NCI-H2081 (cell line): ENCODE results near the gene PTS.

Experiments used
- DNase-seq, 2 experiments: peaks; one replicate each; lab custom pipeline; 2025; lab: John Stamatoyannopoulos, UW

Gene PTS

DNA sequence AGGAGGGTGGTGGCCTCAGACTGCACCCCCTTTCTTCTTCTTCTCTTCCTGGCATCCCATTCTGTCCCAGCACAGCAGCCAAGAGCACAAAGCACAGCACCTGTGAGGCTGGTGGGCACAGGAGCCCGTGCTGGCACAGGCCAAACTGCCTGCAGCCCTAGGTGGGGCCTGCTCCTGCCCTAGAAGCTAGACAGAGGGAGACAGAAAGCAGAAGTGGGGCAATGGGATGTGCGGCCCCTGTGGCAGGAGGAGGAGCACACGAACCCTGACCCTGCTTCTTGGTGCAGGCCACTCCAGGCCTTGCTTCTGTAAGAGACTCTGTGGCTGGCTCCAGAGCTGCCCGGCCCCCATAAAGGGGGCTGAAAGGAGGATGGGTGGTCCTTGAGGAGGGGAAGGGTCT, 3.9 kb upstream of the PTS start:
- no peak for DNase-seq

DNA sequence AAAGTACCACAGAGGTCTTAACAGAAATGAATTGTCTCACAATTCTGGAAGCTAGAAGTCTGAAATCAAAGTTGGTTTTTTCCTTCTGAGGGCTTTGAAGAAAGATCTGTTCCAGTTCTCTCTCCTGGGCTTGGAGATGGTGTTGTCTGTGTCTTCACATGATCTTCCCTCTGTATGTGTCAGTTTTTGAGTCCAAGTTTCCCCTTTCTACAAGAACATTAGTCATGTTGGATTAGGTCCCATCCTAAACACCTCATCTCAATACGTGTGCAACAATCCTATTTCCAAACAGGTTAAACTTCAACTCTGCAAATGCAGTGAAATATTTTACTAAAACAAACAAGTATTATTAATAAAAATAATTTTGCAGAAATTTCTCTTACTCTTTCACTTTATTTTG, 3.1 kb upstream of the PTS start:
- DNase-seq, result no peak

DNA sequence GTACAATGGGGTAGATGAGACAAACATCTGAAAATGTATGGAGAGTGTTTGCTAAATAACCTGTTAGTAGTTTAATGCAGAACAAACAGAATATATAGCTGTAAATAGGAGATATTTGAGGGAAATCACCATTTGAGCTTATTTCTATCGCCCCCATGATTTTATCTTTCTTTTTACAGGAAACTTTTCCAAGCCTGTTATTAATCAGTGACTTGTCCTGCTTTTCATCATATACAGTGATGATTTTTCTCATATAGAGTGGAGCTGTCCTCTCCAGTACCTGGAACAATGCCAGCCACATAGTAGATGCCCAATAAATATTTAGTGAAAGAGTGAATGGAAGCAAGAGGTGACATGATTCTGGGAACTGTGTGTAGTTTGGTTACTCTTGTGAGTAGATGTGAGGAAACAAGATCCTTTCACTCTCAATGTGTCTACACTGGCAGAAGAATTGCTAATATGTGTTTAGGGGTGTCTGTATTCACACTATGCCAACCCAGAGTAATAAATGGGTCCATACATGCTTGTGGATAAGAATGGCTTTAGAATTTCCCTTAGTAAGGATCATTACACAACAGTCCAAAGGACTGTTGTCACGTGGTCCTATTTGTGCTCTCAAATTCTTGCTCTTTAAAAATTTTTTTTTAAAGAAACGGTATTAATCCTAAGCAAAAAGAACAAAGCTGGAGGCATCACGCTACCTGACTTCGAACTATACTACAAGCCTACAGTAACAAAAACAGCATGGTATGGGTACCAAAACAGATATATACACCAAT, 2.3 kb upstream of the PTS start:
- no peak for DNase-seq

DNA sequence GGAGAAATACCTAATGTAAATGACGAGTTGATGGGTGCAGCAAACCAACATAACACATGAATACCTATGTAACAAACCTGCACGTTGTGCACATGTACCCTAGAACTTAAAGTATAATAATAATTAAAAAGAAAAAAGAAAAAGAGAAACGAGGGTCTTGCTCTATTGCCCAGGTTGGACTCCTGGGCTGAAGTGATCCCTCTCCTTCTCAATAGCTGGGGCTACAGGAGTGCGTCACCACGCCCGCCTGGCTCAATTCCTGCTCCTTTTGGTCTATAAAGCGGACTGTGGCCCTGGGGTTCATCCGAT, 521 bp upstream of the PTS start:
- no peak for DNase-seq

DNA sequence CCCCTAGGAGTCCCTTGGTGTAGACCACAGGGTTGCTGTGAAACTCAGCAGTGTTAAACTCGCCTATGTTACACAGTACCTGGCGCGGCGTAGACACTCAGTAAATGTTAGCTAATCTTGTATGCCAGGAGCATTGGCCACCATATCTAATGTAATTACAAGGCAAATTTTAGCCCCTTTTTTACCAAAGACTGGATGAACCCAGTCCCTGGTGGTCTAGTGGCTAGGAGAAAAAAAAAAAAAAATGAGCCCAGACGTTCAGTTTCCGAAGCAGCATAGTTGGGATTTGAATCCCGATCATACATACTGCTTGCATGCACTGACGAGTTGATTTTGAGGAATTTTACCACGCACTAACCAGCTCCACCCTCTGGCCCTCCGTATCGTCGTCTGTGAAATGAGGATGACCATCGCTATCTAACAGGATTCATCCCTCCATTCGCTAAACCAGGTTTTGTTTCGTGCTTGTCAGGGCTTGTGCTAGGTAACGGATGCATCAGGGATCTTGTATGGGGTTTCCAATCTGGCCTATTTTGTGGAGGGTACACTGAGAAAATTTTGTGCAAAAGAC, 688 bp downstream of the PTS start:
- DNase-seq, result no peak

DNA sequence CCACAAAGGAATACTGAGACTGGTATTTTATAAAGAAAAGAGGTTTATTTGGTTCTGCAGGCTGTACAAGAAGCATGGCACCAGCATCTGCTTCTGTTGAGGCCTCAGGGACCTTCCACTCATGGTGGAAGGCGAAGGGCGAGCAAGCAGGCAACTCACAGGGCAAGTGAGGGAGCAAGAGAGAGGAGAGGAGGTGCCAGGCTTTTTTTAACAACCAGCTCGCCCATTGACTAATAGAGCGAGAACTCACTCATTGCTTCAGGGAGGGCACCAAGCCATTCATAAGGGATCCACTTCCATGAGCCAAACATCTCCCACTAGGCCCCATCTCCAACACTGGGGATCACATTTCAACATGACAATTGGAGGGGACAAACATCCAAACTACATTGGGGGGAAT, 1.2 kb downstream of the PTS start:
- DNase-seq, result no peak

DNA sequence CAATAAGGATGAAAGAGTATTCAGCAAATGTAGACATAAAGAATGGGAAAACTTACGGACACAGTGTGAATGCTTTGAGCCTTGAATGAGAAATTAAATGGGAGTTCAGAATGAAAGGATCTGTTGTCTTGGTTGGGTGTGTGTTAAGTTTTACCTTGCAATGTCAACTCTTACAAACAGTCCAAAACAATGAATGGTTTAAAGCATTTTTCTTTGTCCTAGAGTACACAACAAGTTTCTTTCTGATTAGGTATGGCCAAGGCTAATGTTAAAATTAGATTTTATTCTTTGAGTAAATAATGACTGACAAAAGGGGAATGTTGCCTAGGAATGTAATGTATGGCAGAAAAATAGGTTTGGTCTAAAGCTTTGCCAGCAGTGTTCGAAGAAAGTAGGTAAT, 2.5 kb downstream of the PTS start:
- no peak for DNase-seq

DNA sequence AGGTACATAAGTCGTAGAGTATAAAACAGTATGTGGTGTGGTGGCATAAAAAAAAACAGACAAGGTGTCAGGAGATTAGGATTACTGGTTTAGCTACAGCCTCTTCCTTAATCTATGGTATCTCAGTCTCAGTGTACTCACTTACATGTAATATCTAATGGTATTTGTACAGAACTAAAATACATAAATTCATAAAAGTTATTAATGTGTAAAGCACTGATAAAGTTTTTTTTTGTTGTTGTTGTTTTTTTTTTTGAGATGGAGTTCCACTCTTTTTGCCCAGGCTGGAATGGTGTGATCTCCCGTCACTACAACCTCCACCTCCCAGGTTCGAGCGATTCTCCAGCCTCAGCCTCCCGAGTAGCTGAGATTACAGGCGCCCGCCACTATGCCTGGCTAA, 2.9 kb downstream of the PTS start:
- no peak for DNase-seq

DNA sequence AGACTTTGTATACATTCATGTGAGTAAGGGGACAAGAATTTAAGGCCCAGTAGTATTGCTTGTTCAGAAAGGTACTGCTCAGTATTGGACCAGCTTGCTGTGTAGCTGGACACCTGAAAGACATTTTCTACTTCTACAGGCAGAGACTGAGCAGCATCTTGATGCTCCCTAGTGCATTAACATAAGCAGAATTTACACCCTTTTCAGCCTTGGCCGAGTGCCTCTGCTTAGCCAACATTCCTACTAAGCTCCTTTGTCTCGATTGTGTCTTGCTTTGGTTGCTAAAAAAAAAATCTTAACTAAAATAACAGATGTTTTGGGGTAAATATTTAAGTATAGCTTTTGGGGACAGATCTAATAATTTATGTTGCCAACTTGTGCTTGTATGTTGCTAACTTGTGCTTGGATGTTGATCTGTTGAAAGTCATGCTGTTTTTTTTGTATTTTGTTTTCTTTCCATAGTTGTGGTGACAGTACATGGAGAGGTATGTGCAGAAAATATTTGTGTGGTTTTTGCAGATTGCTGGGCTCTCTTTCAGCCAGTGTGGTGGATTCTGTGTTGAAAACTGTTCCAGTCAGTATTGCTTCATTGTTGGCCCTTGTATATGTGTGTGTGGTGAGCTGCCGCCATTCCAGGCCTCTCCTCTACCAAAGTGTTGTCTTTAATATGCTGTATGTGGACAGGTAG, 3.7 kb downstream of the PTS start:
- no peak for DNase-seq

DNA sequence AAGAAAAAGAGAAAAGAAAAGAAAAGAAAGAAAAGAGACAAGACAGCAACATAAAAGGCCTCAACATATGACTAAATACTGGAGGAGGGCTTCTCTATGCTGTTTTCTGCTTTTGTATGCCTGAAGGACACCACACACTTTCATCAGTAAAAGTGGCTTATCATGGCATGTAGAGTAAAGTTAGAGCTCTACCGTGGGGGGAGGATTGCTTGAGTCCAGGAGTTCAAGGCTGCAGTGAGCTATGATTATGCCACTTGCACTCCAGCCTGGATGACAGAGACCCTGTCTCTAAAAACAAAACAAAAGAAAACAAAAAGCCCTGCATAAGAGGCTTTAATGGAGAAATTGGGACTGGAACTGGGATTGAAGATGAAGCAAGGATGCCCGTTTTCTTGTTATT, 5.7 kb downstream of the PTS start:
- no peak for DNase-seq

DNA sequence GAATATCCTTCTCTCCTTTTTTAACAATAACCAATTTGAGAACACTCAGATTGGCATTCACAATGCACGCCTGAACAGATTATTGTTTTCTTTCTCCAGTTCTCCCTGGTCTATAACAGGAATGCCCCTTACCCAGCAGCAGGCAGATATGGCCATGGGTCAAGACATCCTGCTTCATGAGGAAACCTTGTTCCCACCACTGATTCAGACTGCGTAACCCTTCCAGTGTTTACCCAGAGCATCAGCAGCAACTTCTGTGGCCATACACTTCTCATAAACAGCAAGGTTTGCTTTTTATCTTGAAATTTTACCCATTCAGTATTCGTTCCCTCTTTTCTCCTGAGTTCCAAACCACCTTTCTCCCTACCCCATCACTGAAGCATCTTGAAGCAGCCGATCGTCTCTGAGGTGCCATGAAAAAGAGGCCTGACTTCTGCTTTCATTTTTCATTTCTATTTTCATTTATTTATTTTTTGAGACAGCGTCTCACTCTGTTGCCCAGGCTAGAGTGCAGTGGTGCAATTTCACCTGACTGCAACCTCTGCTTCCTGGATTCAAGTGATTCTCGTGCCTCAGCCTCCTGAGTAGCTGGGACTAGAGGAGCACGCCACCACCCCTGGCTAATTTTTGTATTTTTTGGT, 9.6 kb downstream of the PTS start:
- DNase-seq, result no peak

DNA sequence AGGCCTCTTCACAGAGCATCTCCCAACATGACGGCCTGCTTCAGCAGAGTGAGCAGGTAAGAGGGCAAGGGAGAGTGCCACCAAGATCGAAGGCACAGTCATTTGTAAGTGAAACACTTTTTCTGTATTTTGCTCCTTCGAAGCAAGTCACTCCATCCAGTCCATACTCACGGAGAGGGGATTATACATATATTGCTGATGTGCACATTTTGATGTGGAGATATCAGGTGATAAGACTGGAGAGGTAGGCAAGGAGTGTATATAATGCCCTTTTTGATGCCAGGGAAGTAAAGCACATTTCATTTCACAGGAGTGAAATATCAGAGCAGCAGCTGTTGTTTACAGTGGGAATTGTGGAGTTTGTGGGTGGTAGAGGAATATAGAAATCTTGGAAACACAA, 11.2 kb downstream of the PTS start:
- no peak for DNase-seq

DNA sequence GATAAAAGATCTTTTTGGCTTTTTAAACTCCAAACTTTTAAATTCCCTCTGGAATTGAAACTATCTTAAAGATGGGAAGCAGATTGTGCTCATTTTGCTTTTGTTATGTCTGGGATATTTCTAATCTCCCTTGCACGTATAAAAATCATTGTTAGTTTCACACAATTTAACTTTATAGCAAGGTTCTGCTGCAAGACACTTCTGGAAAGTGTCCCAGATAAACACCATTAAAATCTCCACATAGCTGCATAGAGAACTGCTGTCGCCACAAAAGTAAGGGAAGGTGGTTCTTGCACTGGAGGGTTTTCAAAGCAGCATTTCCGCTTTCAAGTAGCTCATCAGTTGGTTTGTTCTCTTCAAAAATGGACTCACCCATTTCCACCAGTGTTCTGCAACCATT, 11.8 kb downstream of the PTS start:
- no peak for DNase-seq

DNA sequence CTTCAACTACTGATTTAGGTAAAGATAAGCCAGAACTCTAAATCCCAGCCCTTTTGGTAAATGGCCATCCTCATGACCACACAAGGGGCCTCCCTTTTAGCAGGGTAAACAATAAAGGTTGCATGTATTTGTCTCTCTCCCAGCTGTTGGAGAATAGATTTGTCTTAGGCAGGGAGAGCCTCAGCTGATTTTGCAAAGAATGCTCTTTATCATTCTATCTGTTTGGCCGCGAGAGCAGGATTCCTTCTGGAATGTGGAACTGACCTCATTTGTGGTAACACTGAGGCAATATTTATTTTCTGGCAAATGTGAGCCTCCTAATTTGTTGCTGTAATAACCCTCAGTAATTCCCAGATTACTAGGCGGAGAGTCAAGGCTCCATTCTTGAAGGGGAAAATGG, 15.3 kb downstream of the PTS start:
- no peak for DNase-seq

DNA sequence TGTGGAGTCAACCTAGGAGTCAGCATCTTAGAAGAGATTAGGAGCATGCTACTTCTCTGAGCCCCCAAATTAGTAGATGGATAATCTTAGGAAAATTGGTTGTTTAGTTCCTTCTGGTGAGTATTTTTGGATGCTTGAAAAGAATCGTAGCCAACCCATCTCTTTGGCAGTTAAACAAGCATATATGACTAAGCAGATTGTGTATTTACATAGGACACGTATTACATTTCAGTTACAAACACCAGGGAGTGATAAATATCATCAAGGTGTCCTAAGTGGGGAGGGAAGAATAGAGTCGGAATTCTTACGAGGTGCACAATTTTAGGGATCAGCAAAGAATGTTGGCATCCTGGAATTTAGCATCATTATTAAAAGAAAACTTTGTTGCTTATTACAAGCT, 21.0 kb downstream of the PTS start:
- DNase-seq, result no peak

DNA sequence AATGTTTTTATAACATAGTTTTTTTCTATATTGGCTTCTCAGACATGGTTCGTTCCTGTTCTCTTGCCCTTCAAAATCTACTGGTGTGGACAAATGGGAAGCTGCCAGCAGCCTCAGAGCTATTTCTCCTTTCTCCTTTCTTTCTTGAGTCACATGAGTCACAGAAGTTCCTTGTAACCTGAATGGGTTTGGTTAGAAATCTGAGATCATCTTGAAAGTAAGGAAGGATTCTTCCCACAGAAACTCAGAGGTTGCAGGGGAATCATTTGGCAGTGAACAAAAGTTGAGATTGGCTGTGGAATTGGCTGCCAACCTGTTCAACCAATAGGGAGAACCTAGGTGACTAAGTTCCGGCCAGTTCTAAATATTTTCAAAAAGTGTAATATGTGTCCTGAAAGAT, 22.0 kb downstream of the PTS start:
- DNase-seq, result no peak

DNA sequence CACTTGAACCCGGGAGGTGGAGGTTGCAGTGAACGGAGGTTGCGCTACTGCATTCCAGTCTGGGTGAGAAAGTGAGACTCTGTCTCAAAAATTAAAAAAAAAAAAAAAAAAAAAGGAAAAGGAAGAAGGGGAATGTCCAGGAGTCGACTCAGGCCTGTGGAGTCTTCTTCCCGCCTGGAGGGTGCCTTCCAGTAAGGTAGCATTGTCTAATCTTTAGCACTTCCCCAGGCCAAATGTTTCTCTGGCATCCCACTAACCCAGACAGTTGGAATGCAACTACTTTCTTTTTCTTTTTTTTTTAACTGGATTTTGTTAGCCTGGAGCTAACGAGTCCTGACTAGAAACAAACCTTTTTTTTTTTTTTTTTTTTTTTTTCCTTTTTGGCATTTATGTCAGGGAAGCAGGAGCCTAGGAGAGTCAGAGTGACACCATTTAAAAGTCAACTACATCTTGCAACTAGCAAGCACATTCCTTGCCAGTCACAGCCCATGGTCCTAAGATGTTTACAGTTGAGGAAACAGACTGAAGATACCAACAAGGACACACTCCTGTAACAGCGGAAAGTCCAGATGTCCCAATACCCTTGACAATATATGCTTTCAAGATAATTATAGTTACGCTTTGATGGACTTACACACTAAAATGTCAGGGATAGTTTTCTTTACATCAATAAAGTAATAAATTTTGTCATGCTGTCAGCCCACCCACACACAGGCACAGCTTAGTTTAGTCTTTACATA, 23.8 kb downstream of the PTS start:
- no peak for DNase-seq

DNA sequence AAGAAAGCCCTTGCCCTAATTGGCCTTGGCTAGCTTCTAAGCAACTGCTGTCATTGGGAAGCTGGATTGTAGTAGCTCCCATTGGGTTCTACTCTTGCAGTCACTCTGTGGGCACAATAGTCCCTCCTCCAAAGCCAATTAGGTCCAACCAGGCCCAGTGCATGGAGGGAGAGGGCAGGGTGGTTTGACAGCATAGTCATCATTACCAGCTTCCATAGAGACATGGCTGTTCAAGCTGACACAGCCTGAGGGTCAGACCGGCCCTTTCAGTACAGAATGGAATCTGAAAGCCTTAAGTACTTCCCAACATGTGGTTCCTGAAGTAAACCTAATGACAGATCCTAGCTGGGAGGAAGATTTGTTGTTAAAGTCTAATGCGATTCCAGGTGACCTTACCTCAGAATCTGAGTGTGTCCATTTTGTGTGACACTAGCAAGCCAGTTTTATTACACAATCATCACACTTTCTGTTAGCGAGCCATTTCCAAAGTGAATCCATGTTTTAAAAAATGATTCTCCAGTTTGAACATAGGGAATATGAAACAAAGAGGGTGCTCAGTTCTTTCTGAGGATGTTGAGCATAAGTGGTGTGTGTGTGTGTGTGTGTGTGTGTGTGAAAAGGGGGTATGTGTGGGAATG, 27.5 kb downstream of the PTS start:
- no peak for DNase-seq

DNA sequence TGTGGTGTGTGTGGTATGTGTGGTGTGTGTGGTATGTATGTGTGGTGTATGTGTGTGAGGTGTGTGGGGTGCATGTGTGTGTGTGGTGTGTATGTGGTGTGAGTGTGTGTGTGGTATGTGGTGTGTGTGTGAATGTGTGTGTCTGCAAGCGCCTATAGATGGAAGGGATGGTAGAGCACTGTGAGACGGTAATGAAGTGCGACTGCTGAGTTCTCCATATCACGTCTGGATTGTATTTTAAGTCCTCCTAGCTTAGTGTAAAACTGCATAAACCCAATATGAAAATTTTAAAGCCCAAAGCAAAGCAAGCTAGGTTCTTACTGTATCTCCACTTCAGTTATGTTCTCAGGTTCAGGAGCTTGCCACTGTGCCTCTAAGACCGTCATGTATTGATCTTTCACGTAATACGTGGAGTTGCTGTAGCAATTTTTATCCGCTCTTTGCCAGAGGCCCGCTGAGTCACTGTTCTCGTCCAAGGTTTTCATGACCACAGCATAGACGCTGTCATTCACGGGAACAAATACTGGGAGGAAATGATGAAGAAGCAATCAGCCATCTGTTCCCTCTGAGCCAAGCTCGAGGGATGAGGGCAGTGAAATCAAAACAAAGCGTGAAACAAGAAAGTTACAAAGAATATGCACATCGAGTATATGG, 29.0 kb downstream of the PTS start:
- DNase-seq, result peak; percentile 10 to 13

DNA sequence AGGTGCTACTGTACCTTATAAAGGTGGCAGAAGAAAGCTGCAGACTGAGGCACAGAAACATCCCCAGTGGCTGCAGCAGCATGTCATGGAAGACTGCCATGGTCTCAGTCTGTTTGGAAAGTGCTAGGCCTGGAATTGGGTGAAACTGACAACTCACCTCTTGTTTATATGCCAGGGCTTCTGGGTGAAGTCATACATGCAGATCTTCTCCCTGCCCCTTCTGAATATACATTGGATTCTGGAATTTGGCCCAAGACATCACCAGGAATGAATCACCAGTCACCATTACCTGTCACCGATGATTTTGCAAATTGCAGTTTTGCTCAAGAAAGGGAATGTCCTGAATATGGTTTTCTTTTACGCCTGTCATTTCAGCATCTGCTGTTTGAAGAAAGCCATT, 34.3 kb downstream of the PTS start, which contains the start of gene PLET1:
TSS of gene PLET1 (minus strand) at position 371 of the 400 bp plus-strand sequence. CDS start at position 100, 271 bp downstream.
- no peak for DNase-seq

DNA sequence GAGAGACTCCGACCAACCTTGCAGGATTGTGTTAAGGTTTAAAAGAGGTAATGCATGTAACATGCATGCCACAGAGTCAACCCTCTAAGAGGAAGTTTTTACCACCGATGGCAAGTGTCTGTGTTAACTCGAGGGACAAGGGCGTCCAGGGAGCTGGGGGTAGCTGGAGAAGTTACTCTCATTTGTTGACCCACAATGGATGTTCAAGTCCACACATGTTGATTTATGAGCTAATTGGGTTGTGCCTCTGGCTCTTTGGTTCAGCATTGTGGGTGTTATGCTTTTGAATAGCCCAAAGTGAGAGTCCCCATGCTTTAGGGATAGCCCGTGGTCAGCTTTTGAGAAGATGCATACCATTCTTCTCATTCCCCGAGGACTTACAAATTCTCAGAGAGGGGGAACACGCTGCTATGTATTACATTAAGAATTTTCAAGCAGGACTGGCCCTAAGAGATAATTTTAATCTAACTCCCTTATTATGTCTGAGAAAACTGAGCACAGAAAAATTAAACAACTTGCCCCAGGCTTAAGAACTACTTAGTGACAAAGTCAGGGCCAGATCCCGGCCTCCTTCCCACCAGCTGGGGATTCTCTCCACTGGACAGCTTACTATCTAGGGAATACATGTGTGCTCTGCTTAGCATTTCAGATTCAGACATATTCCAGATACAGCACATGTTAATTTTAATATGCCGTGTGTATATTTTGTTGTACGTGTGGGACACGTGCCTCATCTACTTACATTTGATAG, 39.6 kb downstream of the PTS start:
- DNase-seq, result no peak
